Mesothelial cell of epicardium (in vitro differentiated cells): ENCODE measurements around the gene FAM200A. TPM values are rescaled to one million over a fixed set of nuclear protein-coding genes. Genes with fewer than 3 reads are reported as not detected.
A peak's percentile ranks its signal among the peaks of the same experiment; 100 is the strongest.
"Not testable (repeated sequence)": the region's sequence is repeated elsewhere in the genome, so short reads cannot be mapped to it uniquely, and the experiment has no call there.

ENCODE experiments used
- DNase-seq, 2 experiments: peaks; one replicate each; pipeline ENCODE4 v3.0.0; 2021; ENCODE audit warnings: low spot score in 2 of 2; ENCODE audit not compliant: unreplicated experiment in 2 of 2
- H3K27ac Mint-ChIP-seq: 2 replicates; pipeline ENCODE4 v1.8.0; 2021; ENCODE audit warnings: mixed read lengths
- H3K27me3 Mint-ChIP-seq: 2 replicates; pipeline ENCODE4 v1.8.0; 2021; ENCODE audit warnings: low read depth, mixed read lengths
- H3K36me3 Mint-ChIP-seq: 2 replicates; pipeline ENCODE4 v1.8.0; 2021; ENCODE audit warnings: mixed read lengths
- H3K4me1 Mint-ChIP-seq: 2 replicates; pipeline ENCODE4 v1.8.0; 2021; ENCODE audit warnings: mixed read lengths
- H3K4me3 Mint-ChIP-seq: 2 replicates; pipeline ENCODE4 v1.8.0; 2021; ENCODE audit warnings: mild to moderate bottlenecking, moderate library complexity, mixed read lengths
- H3K9me3 Mint-ChIP-seq: 2 replicates; pipeline ENCODE4 v1.8.0; 2021; ENCODE audit warnings: mixed read lengths
- CTCF ChIP-seq: fragments of 200-600 bp; sonication (generic); IDR thresholded peaks from one replicate; pipeline ENCODE4 v1.5.0; 2021; ENCODE audit warnings: antibody characterized with exemption; ENCODE audit not compliant: unreplicated experiment
- total RNA-seq: library from RNA; stranded (reverse); gene quantifications from 3 replicates; pipeline ENCODE4 v1.2.1, GENCODE V29; 2021

Gene FAM200A
- total RNA-seq, 1 donor from 2014 or later, result 9.4 TPM

- TF ChIP-seq CTCF, result no peak
- H3K4me3 Mint-ChIP-seq, result no peak overlapping the region
- DNase-seq, result no peak
- H3K4me1 Mint-ChIP-seq, result no peaks in the 10 kb centered on the region
- H3K36me3 Mint-ChIP-seq, result no peaks in the 10 kb centered on the region
- H3K27me3 Mint-ChIP-seq, result peaks cover 36% of the 10 kb centered on the region
- no peak overlapping the region for H3K27ac Mint-ChIP-seq
- no peaks in the 10 kb centered on the region for H3K9me3 Mint-ChIP-seq
Observed at GRCh38 chr7:99588868-99589267, 37.0 kb upstream of the FAM200A start.

GRCh38 chr7:99580778-99581332 is 28.9 kb upstream of the FAM200A start:
- H3K27ac Mint-ChIP-seq, result peak overlapping the region; percentile 82
- H3K27me3 Mint-ChIP-seq, result peaks cover 27% of the 10 kb centered on the region
- not testable (repeated sequence) for H3K9me3 Mint-ChIP-seq, DNase-seq, H3K36me3 Mint-ChIP-seq, H3K4me1 Mint-ChIP-seq
- H3K4me3 Mint-ChIP-seq, result peak overlapping the region; percentile 94

GRCh38 chr7:99579956-99580777 is 28.3 kb upstream of the FAM200A start:
- peak overlapping the region; percentile 82 for H3K27ac Mint-ChIP-seq
- no peaks in the 10 kb centered on the region for H3K36me3 Mint-ChIP-seq
- no peaks in the 10 kb centered on the region for H3K9me3 Mint-ChIP-seq
- peaks cover 23% of the 10 kb centered on the region for H3K27me3 Mint-ChIP-seq
- peaks cover 5% of the 10 kb centered on the region for H3K4me1 Mint-ChIP-seq
- peak; percentile 65 for TF ChIP-seq CTCF
- H3K4me3 Mint-ChIP-seq, result peak overlapping the region; percentile 94
- DNase-seq, result peak; percentile 70 to 83

- Mint-ChIP-seq H3K27ac (no peak overlapping the region), H3K9me3 (no peaks in the 10 kb centered on the region), H3K4me1 (peaks cover 5% of the 10 kb centered on the region), H3K27me3 (peaks cover 15% of the 10 kb centered on the region), H3K36me3 (no peaks in the 10 kb centered on the region), H3K4me3 (peak overlapping the region; percentile 94)
- DNase-seq, result no peak
- no peak for TF ChIP-seq CTCF
Observed at GRCh38 chr7:99579281-99579955, 27.5 kb upstream of the FAM200A start.

GRCh38 chr7:99576251-99576650 is 24.3 kb upstream of the FAM200A start:
- no peak overlapping the region for H3K4me3 Mint-ChIP-seq
- H3K4me1 Mint-ChIP-seq, result peaks cover 5% of the 10 kb centered on the region
- no peaks in the 10 kb centered on the region for H3K27me3 Mint-ChIP-seq
- peaks cover 20% of the 10 kb centered on the region for H3K36me3 Mint-ChIP-seq
- no peak for DNase-seq
- no peak for TF ChIP-seq CTCF
- no peak overlapping the region for H3K27ac Mint-ChIP-seq
- no peaks in the 10 kb centered on the region for H3K9me3 Mint-ChIP-seq

GRCh38 chr7:99573257-99573656 is 21.3 kb upstream of the FAM200A start:
- Mint-ChIP-seq H3K36me3 (peaks cover 29% of the 10 kb centered on the region), H3K4me1 (no peaks in the 10 kb centered on the region), H3K27me3 (no peaks in the 10 kb centered on the region), H3K9me3 (no peaks in the 10 kb centered on the region), H3K27ac (no peak overlapping the region), H3K4me3 (no peak overlapping the region)
- no peak for DNase-seq
- TF ChIP-seq CTCF, result no peak
